Islet of Langerhans (tissue), 1 donor: ENCODE results near the gene HAAO.
A peak's percentile ranks its signal among the peaks of the same experiment; 100 is the strongest.
"Not testable (repeated sequence)": the region's sequence is repeated elsewhere in the genome, so short reads cannot be mapped to it uniquely, and the experiment has no call there.

Experiments used
- FAIRE-seq: peaks from one replicate; lab custom pipeline; 2011; peaks lifted over from hg19 to GRCh38; lab: Jason Lieb, UNC

Gene HAAO

DNA sequence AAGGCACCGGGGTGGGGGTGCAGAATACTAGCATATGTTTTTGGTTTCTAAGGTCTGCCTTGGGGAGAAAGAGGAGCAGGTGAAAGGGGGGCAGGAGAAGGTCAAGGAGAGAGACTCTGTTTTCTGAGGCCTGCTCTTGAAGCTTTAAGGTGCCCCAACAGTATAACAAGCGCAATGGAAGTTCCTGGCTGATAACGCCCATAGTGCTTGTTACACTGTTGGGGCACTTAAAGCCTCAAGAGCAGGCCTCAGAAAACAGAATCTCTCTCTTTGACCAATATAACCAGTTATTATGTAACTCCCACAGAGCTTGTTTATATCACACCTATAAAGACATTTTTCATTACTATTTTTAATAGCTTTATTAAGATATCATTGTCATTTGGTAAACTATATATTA lies 45.0 kb downstream of the HAAO start:
- no peak for FAIRE-seq

- no peak for FAIRE-seq
Measured at GRCh38 chr2:42744545-42745082, 47.8 kb downstream of the HAAO start.

DNA sequence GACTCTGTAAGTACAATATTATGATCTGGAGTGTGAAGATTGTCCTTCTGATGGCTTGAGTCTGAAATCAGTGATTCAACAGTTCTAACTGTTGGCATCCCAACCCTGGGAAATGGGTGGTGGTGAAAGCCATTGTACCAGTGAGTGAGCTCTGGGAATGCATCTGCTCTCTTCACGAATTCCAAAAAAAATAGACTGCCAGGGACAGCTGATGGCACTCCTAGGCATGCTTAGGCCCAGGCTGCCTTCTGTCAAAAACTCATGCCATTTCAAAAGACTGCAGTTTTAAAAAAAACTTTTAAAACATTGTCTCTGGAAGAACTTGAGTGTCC lies 48.8 kb downstream of the HAAO start:
- no peak for FAIRE-seq

DNA sequence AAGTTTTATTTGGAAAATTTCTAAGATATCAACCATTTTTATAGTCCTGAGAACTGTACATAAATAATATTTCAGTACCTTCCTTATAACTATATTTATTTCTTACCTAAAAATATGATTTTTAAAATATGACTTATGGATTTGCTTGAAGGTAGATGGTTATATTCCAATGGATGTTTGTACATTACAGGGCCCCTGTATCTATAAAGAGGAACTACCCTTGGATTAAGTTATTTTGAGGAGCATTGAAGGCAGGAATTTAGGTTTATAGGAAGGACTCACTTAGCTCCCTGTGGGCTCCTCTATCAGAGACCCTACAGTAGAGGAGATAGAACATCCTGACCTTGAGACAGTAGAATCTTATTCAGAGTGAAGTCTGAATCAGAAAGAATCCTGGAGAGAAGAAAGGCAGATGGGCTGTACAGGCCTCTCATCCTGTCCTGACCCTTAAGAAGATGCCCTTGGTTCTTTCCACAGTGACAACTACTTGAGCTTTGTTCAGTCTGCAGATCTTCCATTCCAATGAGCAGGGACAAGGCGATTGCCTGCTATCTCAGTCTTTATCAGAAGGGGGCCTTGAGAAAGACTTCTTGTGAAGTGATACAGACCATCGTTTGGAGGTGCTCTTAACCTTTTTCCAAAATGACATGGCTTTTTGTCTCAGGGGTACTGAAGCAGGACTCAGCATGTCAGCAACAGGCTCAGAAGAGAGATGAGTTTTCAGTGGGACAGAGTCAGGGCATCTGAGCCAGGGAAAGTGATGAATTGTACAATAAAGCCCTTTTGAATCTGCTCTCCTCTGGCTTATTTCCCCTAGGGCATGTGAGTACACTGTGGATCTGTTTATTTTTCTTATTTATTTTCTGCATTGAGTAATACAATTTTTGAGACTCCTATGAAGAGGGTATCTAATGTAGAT lies 49.4 kb downstream of the HAAO start:
- no peak for FAIRE-seq

DNA sequence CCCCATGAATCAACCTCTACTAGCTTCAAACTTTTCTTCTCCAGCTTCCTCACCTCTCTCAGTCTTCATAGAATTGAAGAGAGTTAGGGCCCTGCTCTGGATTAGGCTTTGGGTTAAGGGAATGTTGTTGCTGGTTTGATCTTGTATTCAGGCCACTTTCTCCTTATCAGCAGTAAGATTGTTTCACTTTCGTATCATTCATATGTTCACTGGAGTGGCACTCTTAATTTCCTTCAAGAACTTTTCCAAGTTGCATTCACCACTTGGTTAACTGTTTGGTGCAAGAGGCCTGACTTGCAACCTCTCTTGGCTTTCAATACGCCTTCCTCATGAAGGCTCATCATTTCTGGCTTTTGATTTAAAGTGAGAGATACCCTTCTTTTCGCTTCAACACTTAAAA lies 51.2 kb downstream of the HAAO start:
- FAIRE-seq = no peak

DNA sequence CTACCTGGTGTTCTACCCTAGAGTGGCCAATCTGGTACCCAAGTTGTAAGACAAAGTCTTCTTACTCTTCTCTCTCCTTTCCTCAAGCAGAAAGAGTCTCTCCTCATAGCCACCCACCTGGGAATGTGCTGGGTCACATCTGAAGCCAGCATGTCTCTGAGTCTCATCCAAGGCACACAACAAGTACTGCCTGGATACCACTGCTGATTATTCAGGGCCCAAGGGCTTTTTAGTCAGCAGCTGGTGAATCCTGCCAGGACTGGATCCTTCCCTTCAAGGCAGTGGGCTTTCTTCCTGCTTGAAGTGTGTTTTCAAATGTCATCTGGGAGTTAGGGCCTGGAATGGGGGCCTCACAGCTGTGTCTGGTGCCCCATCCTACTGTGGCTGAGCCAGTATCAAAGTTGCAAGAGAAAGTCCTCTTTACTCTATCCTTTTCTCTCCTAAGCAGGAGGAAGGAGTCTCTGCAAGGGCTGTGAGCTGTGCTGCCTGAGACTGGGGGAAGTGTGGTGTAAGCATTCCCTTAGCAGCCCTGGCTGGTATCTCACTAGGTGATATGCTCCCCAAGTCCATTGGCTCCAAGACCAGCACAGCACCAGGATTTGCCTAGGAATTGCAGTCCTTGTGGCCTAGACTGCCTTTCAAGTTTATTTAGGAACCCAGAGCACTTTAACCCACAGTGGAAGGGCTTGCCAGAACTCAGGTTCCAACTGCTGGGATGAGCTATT lies 55.6 kb downstream of the HAAO start:
- FAIRE-seq = no peak

DNA sequence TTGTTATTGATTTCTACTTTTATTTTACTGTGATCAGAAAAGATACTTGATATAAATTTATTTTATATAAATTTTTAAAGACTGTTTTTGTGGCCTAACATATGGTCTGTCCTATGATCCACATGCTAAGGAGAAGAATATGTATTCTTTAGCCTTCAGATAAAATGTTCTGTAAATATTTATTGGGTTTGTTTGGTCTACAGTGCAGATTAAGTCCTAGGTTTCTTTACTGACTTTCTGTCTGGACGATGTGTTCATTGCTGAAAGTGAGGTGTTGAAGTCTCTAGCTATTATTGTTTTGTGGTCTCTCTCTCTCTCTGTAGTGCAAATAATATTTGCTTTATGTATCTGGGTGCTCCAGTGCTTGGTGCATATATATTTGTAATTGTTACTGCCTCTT lies 58.5 kb downstream of the HAAO start:
- FAIRE-seq = no peak

GRCh38 chr2:42731316-42731715 lies 61.1 kb downstream of the HAAO start:
- not testable (repeated sequence) for FAIRE-seq

DNA sequence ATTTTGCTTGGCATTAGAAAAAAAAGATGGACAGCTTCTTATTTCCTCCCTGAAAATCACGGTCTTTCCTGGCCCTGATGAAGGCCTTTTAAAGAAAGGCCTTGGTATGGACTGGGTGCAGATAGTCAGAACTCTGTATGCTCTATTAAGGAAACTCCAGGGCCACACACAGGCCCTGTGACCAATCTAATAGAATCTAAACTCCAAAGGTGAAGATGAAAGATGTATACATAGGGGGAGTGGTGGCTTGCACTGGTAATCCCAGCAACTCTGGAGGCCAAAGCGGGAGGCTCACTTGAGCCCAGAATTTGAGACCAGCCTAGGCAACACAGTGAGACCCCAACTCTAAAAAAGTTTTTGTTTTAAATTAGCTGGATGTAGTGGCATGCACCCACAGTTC lies 65.7 kb downstream of the HAAO start:
- FAIRE-seq = no peak

- no peak for FAIRE-seq
Measured at GRCh38 chr2:42725657-42726056, 66.7 kb downstream of the HAAO start.

DNA sequence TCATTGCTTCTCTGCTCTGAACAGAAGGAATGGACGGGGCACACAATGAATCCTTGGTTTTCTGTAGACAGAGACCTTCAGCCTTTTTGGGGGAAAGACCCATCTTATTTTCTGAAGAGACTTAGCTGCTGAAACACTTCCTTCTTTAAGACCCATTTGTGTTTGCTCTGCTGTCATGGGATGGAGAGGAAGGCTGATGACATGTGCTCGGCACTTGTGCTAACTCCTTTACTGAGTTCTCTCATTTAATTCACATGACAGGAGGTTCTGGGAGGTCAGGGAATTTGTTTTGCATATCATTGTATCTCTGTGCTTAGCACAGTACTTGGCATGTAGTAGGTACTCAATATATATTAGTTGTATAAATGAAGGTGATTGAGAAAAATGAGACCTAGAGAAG lies 67.5 kb downstream of the HAAO start:
- no peak for FAIRE-seq

DNA sequence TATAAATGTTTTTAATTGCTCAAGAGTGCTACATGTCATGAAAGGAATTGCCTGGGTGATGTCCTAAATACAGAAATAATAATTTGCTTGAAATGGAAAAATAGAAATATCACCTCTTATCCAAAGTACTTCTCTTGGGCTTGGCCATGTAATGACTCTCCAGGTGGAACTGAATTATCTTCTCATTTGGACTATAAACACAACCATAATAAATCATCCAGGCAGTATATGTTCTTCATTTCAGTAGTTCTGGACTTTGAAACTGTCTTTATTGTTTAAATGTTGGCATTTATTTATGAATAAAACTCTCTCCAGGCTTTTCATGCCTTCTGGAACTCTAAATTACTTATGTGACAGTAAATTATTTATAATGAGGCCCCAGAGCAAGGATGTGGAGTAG lies 68.9 kb downstream of the HAAO start:
- no peak for FAIRE-seq

DNA sequence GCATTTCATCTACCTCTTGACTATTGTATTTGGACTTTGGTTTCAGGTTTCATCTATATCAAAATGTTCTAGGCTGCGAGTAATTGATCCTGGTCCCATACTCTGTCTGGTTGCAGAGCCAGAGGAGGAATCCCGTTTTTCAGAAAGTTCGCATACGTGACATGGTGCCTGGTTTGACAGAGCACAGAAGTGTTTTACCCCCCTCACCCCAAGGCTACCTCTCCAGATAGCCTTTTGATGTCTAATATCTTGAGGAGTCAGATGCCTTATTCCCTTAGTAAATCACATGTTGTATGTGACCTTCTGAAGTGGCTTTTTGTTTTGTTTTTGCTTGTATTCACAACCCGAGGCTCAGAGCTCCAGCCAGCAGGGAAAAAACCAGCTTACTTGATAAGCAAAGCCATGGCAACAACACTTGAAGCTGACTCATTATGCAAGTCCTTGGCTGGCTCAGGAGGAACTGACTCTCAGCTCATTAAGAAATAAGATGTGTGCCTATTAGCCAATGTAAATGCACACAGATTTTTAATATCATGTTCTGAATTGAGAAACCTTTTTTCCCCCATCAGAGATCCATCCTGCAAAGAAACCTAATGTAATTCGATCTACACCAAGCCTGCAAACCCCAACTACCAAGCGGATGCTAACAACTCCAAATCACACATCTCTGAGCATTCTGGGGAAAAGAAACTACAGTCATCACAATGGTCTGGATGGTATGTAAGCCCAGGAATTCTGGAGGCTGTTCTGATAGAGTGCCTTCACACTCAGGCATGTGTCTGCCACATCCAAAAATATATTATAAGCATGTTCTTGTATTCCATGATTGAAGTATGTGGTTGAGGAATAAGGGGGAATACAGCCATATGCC lies 69.8 kb downstream of the HAAO start:
- peak; percentile 51 for FAIRE-seq

DNA sequence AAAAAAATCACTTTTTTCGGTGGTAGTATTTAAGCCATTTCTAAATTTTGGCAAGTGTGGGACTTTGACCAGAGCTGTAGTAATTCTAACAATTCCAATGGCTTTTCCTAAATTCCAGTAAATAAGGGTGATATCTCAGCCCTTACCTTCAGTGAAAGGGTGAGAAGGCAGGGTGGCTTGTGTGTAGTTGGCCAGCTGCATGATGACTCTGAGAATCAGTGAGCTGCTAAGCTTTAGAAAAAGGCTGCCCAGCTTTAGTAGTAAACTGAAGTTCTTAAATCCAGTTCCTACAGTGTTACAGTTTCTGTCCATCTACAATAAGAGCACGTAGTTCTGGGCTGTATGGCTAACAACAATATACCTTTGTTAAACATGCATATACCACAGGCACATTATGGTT lies 70.5 kb downstream of the HAAO start:
- FAIRE-seq = no peak
